ENCODE results near the gene ARHGEF28.

DNA sequence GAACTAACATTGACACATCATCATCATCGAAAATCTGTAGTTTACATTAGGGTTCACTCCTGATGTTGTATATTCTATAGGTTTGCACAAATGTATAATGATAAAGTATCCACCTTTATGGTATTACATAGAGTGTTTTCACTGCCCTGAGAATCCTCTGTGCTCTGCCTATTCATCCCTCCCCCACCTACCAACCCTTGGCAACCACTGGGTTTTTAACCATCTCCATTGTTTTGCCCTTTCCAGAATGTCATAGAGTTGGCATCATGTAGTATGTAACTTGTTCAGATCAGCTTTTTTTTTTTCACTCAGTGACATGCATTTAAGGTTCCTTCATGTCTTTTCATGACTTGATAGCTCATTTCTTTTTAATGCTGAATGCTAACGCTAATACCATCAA lies 106.0 kb downstream of the ARHGEF28 start:
- TF ChIP-seq, protein P1, sequence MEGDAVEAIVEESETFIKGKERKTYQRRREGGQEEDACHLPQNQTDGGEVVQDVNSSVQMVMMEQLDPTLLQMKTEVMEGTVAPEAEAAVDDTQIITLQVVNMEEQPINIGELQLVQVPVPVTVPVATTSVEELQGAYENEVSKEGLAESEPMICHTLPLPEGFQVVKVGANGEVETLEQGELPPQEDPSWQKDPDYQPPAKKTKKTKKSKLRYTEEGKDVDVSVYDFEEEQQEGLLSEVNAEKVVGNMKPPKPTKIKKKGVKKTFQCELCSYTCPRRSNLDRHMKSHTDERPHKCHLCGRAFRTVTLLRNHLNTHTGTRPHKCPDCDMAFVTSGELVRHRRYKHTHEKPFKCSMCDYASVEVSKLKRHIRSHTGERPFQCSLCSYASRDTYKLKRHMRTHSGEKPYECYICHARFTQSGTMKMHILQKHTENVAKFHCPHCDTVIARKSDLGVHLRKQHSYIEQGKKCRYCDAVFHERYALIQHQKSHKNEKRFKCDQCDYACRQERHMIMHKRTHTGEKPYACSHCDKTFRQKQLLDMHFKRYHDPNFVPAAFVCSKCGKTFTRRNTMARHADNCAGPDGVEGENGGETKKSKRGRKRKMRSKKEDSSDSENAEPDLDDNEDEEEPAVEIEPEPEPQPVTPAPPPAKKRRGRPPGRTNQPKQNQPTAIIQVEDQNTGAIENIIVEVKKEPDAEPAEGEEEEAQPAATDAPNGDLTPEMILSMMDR (IDR thresholded peaks at IDR 0.05): no peak
- TF ChIP-seq POLR2AphosphoS5 (IDR thresholded peaks at IDR 0.05) (no peak), EP300 (IDR thresholded peaks at IDR 0.05) (no peak)
